HG03159 (cell line): ENCODE results near the gene GGN.
"Not testable (repeated sequence)": the region's sequence is repeated elsewhere in the genome, so short reads cannot be mapped to it uniquely, and the experiment has no call there.

Source experiments
- ATAC-seq: cut with Tn5 transposase; IDR thresholded peaks from one replicate; pipeline ENCODE4 v1.9.1; 2021; ENCODE audit warnings: mild to moderate bottlenecking, moderate library complexity; ENCODE audit not compliant: unreplicated experiment

GGN gene, protein sequence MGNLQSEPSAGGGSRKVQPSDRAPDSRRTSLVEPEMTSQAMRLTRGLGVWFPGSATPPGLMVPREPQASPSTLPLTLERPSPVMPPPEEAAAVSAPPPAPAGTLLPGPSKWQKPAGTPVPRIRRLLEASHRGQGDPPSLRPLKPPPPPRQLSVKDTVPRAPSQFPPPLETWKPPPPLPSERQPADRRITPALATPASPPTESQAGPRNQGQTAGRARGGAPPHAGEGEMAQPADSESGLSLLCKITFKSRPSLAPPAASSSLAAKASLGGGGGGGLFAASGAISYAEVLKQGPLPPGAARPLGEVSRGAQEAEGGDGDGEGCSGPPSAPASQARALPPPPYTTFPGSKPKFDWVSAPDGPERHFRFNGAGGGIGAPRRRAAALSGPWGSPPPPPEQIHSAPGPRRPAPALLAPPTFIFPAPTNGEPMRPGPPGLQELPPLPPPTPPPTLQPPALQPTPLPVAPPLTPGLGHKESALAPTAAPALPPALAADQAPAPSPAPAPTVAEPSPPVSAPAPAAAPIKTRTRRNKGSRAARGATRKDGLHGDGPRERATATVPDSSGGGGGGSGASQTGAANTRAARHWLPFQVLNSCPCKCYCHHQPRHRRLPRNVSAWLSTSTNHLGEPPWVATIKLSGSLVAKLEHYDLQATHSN

DNA sequence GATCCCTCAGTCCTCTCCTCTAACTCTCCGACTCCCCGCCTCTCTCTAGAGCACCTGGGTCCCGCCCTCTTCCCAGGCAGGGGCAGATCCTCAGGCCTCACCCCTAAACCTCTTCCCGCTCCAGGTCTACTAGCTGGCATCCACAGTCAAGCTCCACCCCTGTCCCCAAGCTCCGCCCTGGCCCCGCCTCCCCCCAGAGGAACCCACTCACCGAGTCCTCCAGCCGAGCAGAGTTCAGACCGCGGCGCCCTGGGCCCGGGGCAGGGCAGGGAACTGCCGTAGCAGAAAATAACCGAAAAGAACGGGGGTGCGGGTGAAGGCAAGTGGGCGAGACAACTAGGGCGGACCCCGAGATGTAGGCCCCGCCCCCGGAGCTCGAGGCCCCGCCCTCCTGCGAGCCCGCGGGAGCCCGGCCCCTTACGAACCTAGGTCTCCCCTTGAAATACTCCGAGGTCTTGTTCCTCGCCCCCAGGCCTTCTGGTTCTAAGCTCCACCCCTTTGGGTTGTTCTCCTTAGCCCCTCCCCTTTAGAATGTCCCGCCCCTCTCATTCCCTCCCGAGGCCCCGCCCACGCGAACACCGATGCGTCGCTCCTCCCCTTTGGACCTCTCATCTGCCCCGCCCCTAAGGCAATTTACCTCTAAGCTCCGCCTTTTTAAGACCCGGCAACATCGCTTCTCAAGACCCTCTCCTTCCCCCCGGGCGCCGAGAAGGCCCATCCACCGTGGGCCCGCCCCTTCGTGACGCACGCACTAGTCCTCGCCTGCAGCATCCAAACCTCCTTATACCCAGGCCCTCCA is at the start of gene GGN:
TSS of gene GGN (minus strand) at position 485 of the 799 bp plus-strand sequence. CDS start 773 bp downstream, outside the sequence.
- peak; percentile 47 for ATAC-seq

DNA sequence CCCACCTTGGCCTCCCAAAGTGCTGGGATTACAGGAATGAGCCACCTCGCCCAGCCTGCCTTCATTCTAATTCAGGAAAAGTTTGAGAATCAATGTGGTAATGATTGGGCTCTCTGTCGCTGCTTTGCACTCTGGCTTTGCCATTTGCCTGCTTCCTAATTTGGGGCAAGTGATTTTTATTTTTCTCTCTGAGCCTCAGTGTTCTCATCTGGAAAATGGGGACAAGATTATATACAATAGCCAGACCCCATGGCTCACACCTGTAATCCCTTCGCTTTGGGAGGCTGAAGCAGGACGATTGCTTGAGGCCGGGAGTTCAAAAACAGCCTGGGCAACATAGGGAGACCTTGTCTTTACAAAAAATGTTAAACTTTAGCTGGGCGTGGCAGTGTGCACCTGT is 49.5 kb upstream of the GGN start:
- ATAC-seq: no peak

DNA sequence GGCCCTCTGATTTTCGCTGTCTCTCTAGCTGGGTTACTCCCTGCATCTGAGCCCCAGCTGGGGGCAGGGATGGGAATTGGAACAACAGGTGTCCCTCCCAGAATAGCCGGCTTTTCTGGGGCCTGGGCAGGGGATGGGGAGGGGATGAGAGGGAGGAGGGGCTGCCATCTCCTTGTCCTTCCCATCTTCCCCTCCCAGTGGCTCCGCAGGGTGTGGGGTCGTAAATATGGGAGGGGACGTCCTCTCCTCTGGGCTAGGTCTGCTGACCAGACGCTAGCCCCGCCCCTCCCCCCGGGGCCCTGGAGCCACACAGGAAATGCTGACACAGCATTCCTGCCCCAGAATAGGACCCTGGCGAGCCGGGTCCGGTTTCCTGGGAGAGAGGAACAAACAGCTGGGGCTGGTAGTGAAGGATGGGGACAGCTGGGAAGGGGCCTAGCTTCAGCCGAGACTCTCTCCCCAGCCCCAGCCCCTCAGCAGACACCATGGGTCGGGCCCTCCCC is 46.8 kb upstream of the GGN start:
- ATAC-seq: no peak

DNA sequence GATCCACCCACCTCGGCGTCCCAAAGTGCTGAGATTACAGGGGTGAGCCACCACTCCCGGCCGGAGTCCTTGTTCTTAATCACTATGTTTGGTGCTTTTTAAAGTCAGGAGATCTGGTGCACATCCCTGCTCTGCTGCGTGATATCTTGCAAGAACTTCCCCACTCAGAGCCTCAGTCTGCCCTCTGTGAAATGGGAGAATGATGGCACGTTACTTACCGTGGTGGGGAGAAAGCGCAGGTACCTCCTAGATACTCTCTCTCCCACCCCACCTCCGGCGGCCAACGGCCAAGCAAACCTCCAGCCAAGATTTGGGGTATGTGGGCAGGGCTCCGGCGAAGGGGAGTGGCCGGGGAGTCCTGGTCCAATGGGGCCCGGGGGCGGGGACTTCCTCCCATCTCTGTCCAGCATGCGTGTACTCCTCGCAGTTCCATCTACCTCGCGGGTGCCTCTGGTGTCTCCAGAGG is 45.5 kb upstream of the GGN start, which contains the start of gene RYR1:
TSS of gene RYR1 (plus strand) at position 424 of the 466 bp plus-strand sequence. CDS start 139 bp downstream, outside the sequence.
- ATAC-seq: no peak

DNA sequence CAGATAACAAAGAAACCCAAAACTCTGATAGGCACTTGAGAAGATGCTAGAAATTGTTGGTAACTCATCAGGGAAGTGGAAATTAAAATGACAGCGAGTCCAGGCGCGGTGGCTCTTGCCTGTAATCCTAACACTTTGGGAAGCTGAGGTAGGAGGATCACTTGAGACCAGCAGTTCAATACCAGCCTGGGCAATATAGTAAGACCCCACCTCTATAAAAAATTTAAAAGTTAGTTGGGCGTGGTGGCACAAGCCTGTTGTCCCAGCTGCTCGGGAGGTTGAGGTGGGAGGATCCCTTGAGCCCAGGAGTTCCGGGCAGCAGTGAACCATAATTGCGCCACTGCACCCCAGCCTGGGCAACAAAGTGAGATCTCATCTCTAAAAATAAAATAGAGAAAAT is 43.1 kb upstream of the GGN start:
- ATAC-seq: no peak

DNA sequence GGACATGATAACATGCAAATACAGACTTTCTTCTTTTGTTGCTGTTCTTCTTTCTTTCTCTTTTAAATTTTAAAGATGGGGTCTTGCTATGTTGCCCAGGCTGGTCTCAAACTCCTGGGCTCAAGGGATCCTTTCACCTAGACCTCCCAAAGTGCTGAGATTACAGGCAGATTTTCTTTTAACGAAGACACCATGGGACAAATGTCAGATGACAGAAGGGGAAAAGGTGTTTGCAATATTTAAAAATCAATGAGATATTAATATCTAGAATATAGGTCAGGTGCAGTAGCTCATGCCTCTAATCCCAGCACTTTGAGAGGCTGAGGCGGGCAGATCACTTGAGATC is 42.0 kb upstream of the GGN start:
- ATAC-seq: no peak

DNA sequence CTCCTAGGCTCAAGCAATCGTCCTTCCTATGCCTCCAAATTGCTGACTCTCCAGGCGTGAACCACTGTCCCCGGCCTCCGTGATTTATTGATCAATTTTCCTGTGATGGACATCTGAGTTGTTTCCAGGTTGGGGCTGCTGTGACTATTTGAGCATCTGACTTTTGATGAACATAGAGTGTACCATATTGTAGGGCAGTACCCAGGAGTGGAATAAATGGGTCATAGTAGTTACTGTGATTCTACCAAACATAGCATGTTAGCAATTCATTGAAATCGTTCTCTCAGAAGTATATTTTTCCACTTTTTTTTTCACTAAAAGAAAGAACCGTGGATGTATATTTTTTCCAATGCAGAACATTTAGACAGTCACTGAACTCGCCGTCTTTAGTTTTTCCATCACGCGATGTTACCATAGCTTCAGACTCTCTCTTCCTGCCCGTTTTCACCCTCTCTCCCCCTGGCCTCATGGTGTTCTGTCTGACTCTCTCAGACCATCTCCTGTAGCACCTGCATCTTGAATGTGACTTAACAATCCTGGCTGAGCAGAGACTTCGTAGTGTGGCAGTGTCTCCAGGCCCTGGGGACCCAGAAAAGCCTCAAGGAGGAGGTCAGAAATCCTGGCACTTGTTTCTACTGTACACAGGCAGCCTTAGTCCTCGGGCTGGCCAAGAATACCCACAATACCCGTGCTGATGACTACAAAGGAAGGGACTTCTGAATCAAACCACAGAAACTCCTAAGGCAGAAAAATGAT is 41.4 kb upstream of the GGN start:
- no peak for ATAC-seq

DNA sequence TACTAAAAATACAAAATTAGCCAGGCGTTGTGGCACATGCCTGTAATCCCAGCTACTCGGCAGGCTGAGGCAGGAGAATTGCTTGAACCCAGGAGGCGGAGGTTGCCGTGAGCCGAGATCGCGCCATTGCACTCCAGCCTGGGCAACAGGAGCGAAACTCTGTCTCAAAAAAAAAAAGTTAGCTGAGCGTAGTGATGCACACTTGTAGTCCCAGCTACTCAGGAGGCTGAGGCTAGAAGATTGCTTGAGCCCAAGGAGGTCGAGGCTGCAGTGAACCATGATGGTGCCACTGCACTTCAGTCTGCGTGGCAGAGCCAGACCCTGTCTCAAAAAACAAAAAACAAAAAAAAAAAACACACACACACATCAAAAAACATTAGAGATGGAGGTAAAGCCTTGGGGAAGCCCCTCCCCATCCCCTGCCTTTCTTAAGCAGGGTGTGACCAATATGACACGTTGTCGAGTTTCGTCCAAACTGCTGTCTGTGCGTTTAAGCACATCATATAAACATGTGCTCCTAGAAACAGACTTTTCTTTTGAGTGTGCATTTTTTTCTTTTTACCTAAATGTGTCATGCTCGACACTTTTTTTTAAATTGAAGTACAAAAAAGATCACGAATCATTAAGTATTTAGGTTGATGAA is 39.3 kb upstream of the GGN start:
- not testable (repeated sequence) for ATAC-seq

DNA sequence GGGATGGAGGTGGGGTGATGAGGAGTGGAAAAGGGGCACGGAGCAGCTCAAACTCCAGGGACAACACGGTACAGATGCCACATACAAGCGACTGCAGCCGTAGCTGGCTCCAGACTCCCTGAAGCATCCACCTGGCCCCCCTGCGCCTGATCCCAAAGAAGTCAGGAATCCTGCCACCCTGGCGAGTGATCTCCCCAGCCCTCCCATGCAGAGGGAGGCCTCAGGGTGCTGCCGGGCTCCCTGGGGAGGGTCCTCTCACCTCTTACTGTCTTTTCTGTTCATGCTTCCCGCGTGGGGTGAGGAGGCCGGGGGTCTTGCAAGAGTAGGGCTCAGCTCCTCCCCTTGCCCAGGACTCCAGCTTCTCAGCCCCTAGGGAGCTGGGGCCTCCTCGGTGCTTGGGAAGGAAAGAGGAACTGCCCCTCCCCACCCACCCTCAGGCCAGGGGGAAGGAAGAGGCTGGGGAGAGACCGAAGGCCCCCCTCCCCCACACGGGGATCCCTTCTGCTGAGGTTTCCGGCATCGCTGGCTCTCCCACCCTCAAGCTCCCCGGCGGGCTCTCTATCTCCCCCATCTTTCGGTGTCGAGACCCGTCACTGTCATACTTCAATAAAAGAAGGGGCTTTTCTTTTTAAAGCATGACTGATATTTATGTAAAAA is 38.1 kb upstream of the GGN start, which contains the start of gene RASGRP4:
TSS of gene RASGRP4 (minus strand) at position 410 of the 657 bp plus-strand sequence. CDS start at position 282, 128 bp downstream.
- ATAC-seq: no peak

DNA sequence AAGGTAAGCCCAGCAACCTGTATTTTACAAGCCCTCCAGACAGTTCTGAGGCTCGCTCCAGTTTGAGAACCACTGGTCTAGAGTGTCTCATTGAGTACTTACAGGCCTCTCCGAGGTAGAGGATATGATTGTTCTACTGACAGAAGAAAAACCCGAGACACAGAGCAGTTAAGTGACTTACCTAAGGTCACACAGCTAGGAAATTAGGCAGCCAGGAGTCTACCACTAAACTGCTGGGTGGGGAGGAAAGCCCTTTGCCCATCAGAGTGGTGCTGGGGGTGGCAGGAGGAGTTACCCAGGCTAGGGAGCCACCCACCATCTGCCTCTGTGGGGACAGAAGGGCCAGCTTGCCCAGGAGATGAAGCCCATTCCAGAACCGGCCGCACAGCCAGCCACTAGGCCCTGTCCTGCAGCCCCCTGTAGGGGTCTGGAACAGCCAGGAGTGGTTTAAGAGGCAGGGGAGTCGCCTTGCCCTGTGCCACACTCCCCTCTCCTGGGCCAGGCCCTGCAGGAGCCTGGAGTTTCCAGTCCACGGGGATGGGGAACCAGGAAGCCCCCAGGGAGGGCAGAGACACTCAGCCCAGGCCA is 37.5 kb upstream of the GGN start:
- ATAC-seq: no peak

DNA sequence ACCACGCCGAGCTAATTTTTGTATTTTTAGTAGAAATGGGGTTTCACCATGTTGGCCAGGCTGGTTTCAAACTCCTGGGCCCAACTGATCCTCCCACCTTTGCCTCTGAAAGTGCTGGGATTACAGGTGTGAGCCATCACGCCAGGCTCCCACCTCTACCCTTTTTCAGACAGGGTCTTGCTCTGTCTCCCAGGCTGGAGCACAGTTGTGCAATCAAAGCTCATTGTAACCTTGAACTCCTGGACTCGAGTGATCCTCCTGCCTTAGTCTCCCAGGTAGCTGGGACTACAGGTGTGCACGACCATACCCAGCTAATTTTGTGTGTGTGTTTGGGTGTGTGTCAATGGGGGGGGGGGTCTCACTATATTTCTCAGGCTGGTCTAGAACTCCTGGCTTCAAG is 36.4 kb upstream of the GGN start:
- no peak for ATAC-seq

DNA sequence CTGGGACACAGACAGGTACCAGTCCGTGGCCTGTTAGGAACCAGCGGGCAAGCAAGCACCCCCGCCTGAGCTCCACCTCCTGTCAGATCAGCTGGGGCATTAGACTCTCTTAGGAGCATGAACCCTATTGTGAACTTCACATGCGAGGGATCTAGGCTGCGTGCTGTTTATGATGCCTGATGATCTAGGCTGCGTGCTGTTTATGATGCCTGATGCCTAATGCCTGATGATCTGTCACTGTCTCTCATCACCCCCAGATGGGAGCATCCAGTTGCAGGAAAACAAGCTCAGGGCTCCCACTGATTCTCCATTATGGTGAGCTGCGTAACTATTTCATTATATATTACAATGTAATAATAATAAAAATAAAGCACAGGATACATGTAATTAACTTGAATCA is 34.6 kb upstream of the GGN start:
- ATAC-seq: no peak

DNA sequence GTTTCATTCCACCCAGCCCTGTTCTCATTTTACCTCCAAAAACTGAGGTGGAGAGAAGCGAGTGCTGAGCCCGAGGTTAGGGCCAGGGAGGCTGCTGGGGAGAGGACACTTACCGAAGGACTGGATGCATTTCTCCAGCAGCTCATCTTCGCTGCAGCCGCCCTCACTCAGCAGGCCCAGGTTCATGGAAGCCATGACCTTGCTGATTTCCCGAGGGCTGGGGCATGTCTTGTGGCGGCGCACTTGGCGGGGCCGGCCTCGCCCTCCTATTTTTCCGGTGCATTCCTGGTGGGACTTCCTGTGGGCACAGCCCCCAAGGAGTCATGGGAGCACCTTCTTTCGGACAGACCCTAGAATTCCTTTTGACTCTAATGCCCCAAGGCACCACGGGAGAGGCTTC is 34.0 kb upstream of the GGN start:
- ATAC-seq: no peak

DNA sequence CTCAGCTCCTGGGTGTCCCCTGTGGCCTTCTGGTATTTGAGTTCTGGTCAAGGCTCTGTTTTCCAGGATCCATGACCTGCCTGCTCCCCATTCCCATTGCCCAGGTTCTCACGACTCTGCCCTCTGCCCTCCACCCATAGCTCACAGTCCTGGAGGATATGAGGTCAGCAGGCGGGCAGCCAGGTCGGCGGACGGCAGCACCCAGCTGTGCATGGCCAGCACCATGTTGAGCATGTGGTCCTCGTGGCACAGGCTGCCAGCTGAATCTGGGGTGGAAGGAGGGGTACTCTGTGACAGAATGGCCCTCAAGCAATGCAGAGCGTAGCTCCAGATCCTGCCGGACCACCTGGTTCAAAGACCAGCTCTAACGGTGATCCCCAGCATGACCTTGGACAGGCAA is 33.1 kb upstream of the GGN start:
- ATAC-seq: no peak

DNA sequence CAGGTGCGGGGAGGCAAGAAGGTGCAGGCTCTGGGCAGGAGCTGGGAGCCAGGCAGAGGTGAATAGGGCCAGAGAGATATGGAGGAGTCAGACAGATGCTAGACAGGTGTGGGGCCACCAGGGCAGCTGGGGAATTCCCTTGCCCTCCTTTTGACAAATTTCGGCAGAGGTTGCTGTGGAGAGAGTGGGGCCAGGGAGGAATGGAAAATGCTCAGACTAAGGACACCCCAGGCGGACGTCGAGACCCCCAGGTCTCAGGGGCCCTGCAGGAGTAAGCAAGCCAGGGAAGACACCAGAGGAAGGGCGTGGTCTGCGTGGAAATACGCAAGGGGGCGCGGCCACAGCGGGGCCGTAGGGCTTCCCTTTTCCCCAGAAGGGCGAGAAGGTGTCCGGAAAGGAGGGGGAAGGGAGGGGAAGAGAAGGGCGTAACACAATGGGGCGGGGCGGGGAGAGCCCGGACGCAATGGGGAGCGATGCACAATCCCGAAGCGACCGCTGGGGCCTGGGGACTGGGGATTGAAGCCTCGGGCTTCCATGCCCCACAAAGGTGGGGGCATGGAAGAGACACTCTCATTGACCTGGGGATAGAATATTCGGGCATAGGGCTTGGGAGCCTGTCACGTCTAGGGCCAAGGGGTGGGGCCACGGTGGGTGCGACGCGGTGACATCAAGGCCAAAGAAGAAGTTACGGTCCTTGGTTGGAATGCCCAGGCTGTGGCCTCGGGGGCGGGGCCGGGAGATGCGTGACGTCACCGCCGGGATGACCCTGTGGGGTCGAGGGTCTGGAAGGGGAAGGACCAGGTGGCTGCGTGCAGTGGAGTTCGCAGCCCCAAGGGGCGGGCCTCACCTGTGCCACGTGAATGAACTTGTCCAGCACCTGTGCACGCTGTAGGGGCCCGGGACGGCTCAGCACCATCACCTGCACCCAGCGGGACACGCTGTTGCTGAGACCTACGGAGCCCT is 30.0 kb upstream of the GGN start:
- no peak for ATAC-seq

DNA sequence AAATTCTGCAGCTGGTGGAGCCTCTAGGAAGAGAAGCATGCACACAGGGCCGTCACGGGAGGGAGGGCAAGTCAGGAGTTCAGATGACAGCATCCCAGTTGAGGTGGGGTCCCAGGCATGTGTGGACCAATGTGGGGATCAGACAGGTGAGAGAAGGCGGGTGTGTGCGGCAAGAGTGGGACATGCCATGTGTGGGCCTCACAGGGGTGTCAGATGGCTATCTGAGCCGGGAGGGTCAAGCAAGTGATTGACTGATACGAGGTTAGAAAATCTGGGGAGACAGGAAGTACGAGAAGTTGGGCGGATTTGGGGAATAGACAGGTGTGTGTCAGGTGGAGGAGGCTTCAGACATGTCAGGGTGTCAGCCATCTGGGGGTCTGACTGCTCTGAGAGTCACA is 29.3 kb upstream of the GGN start:
- ATAC-seq: no peak

DNA sequence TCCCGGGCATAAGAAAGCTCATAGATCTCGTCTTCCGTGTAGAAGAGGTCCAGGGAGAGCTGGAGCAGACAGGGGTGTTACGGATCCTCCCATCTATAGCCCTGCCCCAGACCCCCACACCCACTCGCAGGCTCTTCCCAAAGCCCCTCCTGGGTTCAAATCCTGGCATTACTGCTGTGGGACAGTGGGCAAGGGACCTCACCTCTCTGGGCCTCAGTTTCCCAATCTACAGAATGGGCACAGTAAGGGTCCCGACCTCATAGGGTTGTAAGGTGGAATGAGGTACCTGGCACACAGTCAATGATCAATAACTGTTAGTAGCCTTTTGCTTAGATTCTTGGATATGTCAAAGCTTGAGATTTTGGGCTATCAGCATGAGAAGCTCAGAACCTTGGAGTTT is 25.6 kb upstream of the GGN start:
- ATAC-seq: no peak

DNA sequence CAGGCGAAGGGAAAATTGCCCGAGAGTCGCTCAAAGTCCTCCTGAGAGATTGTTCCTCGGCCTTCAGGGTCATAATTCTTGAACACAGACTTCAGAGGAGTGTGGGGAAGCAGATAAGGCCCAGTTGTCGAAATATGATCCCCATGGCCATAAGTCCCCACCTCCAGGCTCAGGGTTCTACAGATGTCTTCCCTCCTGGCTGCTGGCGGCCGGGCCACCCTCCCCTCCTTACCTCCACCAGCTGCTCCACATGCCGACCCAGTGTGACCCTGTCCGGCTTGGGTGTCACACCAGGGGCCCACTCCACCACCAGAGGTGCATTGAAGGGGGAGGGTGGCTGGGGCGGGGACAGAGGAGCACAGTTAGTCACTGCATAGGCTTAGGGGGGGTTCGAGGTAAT is 25.1 kb upstream of the GGN start:
- ATAC-seq: no peak
